GM10847 (cell line): ENCODE measurements around the gene PHLDA1.

Source experiments
- POLR2A ChIP-seq: IDR thresholded peaks from 2 replicates; pipeline ENCODE4 v1.6.1; 2011; ENCODE audit not compliant: insufficient read length; ENCODE audit errors: extremely low read depth

PHLDA1 gene

GRCh38 chr12:76028571-76029277, 2.9 kb downstream of the PHLDA1 start:
- no peak for TF ChIP-seq POLR2A

- TF ChIP-seq POLR2A = no peak
Measured at GRCh38 chr12:76026643-76027063, 4.9 kb downstream of the PHLDA1 start.

GRCh38 chr12:76025601-76026575, 5.7 kb downstream of the PHLDA1 start:
- TF ChIP-seq POLR2A = no peak

- TF ChIP-seq POLR2A = no peak
Measured at GRCh38 chr12:76024942-76025600, 6.5 kb downstream of the PHLDA1 start.

- no peak for TF ChIP-seq POLR2A
Measured at GRCh38 chr12:76024102-76024781, 7.3 kb downstream of the PHLDA1 start.

GRCh38 chr12:76023069-76023690, 8.4 kb downstream of the PHLDA1 start:
- TF ChIP-seq POLR2A = no peak

- TF ChIP-seq POLR2A = no peak
Measured at GRCh38 chr12:76022506-76022905, 9.1 kb downstream of the PHLDA1 start.

- no peak for TF ChIP-seq POLR2A
Measured at GRCh38 chr12:76020731-76021672, 10.6 kb downstream of the PHLDA1 start.

- no peak for TF ChIP-seq POLR2A
Measured at GRCh38 chr12:76020281-76020680, 11.3 kb downstream of the PHLDA1 start.

- no peak for TF ChIP-seq POLR2A
Measured at GRCh38 chr12:76018672-76019071, 12.9 kb downstream of the PHLDA1 start.

GRCh38 chr12:76018111-76018510, 13.5 kb downstream of the PHLDA1 start:
- TF ChIP-seq POLR2A = no peak

- TF ChIP-seq POLR2A = no peak
Measured at GRCh38 chr12:76014007-76014406, 17.6 kb downstream of the PHLDA1 start.

GRCh38 chr12:76013603-76014002, 18.0 kb downstream of the PHLDA1 start:
- no peak for TF ChIP-seq POLR2A
